Activated CD8-positive, alpha-beta memory T cell treated with anti-CD3 and anti-CD28 coated beads for 24 hours (primary cell): Measurements from ENCODE around the gene CAND2.
A peak's percentile ranks its signal among the peaks of the same experiment; 100 is the strongest.

Experiments used
- DNase-seq: peaks from one replicate; pipeline ENCODE4 v3.0.0-alpha.2; 2020

Gene CAND2

GRCh38 chr3:12796171-12797123 is at the start of gene CAND2:
CAND2 (plus strand) TSS chr3:12796680; CDS start chr3:12796721, 41 bp downstream.
- DNase-seq, result peak; percentile 78

GRCh38 chr3:12748477-12748876 is 48.0 kb upstream of the CAND2 start:
- DNase-seq, result no peak

GRCh38 chr3:12750223-12750622 is 46.3 kb upstream of the CAND2 start:
- DNase-seq, result no peak

GRCh38 chr3:12750658-12751071 is 45.8 kb upstream of the CAND2 start:
- peak; percentile 59 for DNase-seq

- no peak for DNase-seq
Observed at GRCh38 chr3:12751571-12751970, 44.9 kb upstream of the CAND2 start.

GRCh38 chr3:12752102-12752501 is 44.4 kb upstream of the CAND2 start:
- no peak for DNase-seq

- no peak for DNase-seq
Observed at GRCh38 chr3:12752809-12753208, 43.7 kb upstream of the CAND2 start.

- no peak for DNase-seq
Observed at GRCh38 chr3:12753275-12754028, 43.0 kb upstream of the CAND2 start.

- DNase-seq, result no peak
Observed at GRCh38 chr3:12754313-12754712, 42.2 kb upstream of the CAND2 start.

GRCh38 chr3:12755754-12756153 is 40.7 kb upstream of the CAND2 start:
- no peak for DNase-seq

GRCh38 chr3:12756175-12756574 is 40.3 kb upstream of the CAND2 start:
- DNase-seq, result no peak

- DNase-seq, result no peak
Observed at GRCh38 chr3:12756635-12757034, 39.8 kb upstream of the CAND2 start.

- no peak for DNase-seq
Observed at GRCh38 chr3:12758025-12758781, 38.3 kb upstream of the CAND2 start.

- DNase-seq, result no peak
Observed at GRCh38 chr3:12759097-12759679, 37.3 kb upstream of the CAND2 start, which contains the start of gene TMEM40. TMEM40 (minus strand) TSS chr3:12759259; CDS start chr3:12749832, 9,427 bp downstream.

GRCh38 chr3:12759693-12760565 is 36.6 kb upstream of the CAND2 start:
- no peak for DNase-seq

GRCh38 chr3:12764171-12764776 is 32.2 kb upstream of the CAND2 start:
- no peak for DNase-seq

GRCh38 chr3:12766541-12766940 is 29.9 kb upstream of the CAND2 start:
- no peak for DNase-seq

- DNase-seq, result no peak
Observed at GRCh38 chr3:12768579-12769527, 27.6 kb upstream of the CAND2 start.

- DNase-seq, result no peak
Observed at GRCh38 chr3:12769761-12770160, 26.7 kb upstream of the CAND2 start.

GRCh38 chr3:12771236-12771635 is 25.2 kb upstream of the CAND2 start:
- no peak for DNase-seq
